Activated CD4-positive, alpha-beta memory T cell treated with anti-CD3 and anti-CD28 coated beads, Interleukin-2, amount 10 ng/mL, durations not matched to agents 7 days and 5 days (primary cell): ENCODE results near the gene COQ8B. TPM values are rescaled to one million over a fixed set of nuclear protein-coding genes. Genes with fewer than 3 reads are reported as not detected.
"Not testable (repeated sequence)": the region's sequence is repeated elsewhere in the genome, so short reads cannot be mapped to it uniquely, and the experiment has no call there.

Experiments used
- CTCF ChIA-PET: fragments of 350-600 bp; sonication (Branson Sonifier 250); formaldehyde crosslinking; loops from one replicate; lab custom pipeline; 2021; ENCODE audit warnings: antibody characterized with exemption, inconsistent platforms; lab: Charles Lee
- POLR2A ChIA-PET: fragments of 350-600 bp; sonication (Branson Sonifier 250); formaldehyde crosslinking; loops from one replicate; lab custom pipeline; 2021; ENCODE audit warnings: antibody characterized with exemption; lab: Charles Lee
- DNase-seq: peaks from one replicate; pipeline ENCODE4 v3.0.0-alpha.2; 2020
- H3K27ac Mint-ChIP-seq: one replicate; pipeline ENCODE4 v1.8.0; 2021; ENCODE audit warnings: mild to moderate bottlenecking, mixed read lengths
- H3K27me3 Mint-ChIP-seq: one replicate; pipeline ENCODE4 v1.8.0; 2021; ENCODE audit warnings: mixed read lengths
- H3K36me3 Mint-ChIP-seq: one replicate; pipeline ENCODE4 v1.8.0; 2021; ENCODE audit warnings: low read depth, mixed read lengths
- H3K4me1 Mint-ChIP-seq: one replicate; pipeline ENCODE4 v1.8.0; 2021; ENCODE audit warnings: mixed read lengths
- H3K4me3 Mint-ChIP-seq: one replicate; pipeline ENCODE4 v1.8.0; 2021; ENCODE audit warnings: mild to moderate bottlenecking, mixed read lengths
- H3K9me3 Mint-ChIP-seq: one replicate; pipeline ENCODE4 v1.8.0; 2021; ENCODE audit warnings: mixed read lengths
- total RNA-seq, 2 experiments: library from RNA; stranded (reverse); gene quantifications; one replicate each; pipeline ENCODE4 v1.2.3, GENCODE V29; 2021

Gene COQ8B
- 10 to 100 TPM; 32.5 to 37.7 TPM for total RNA-seq

- peak; percentile 100 for DNase-seq
- POLR2A ChIA-PET, result interaction anchor here (0.5 to 2.5 kb wide), 8 partner anchors 19 to 90 kb away, joined by 3 to 27 read pairs (median 8); partner anchors contain the start of genes ACTMAP, EGLN2, NUMBL and RAB4B
- no peaks in the 10 kb centered on the region for H3K9me3 Mint-ChIP-seq
- H3K4me3 Mint-ChIP-seq, result peak within 1 kb of the TSS; percentile 90
- peak within 1 kb of the TSS; percentile 87 for H3K27ac Mint-ChIP-seq
- H3K4me1 Mint-ChIP-seq, result peaks cover 71% of the 10 kb centered on the region
- H3K36me3 Mint-ChIP-seq, result peaks cover 15% of the 10 kb centered on the region
- no peaks in the 10 kb centered on the region for H3K27me3 Mint-ChIP-seq
- CTCF ChIA-PET, result interaction anchor here (0.6 to 1.8 kb wide), 5 partner anchors 36 to 664 kb away, joined by 3 to 8 read pairs (median 3); partner anchors contain the start of gene RAB4B
Measured at GRCh38 chr19:40716482-40717324, at the start of gene COQ8B, which contains the start of gene ITPKC. TSS of gene COQ8B (minus strand) at chr19:40716886. CDS start at chr19:40714632, 2,254 bp downstream. TSS of gene ITPKC (plus strand) at chr19:40717112. CDS start at chr19:40717136, 24 bp downstream.

GRCh38 chr19:40766385-40766784, 49.7 kb upstream of the COQ8B start:
- Mint-ChIP-seq H3K36me3 (peaks cover 69% of the 10 kb centered on the region), H3K4me1 (peaks cover 35% of the 10 kb centered on the region)
- H3K9me3 Mint-ChIP-seq, H3K27ac Mint-ChIP-seq, H3K27me3 Mint-ChIP-seq, H3K4me3 Mint-ChIP-seq, DNase-seq: not testable (repeated sequence)
- CTCF ChIA-PET, result interaction anchor here (1.2 kb wide), 1 partner anchor 9 kb away, joined by 3 read pairs; no protein-coding TSS in a partner anchor
- POLR2A ChIA-PET, result interaction anchor here (1.1 to 2.6 kb wide), 4 partner anchors 9 to 16 kb away, joined by 3 to 15 read pairs (median 6); partner anchors contain the start of genes ACTMAP, RAB4B and SNRPA

- no peak overlapping the region for H3K4me3 Mint-ChIP-seq
- H3K27ac Mint-ChIP-seq, result peak overlapping the region; percentile 4
- H3K4me1 Mint-ChIP-seq, result peaks cover 39% of the 10 kb centered on the region
- POLR2A ChIA-PET, result interaction anchor here (1.3 kb wide), 1 partner anchor 10 kb away, joined by 4 read pairs; no protein-coding TSS in a partner anchor
- no peak for DNase-seq
- H3K9me3 Mint-ChIP-seq, result no peaks in the 10 kb centered on the region
- CTCF ChIA-PET, result no interaction called here
- no peaks in the 10 kb centered on the region for H3K27me3 Mint-ChIP-seq
- H3K36me3 Mint-ChIP-seq, result peaks cover 78% of the 10 kb centered on the region
Measured at GRCh38 chr19:40763963-40764362, 47.3 kb upstream of the COQ8B start.

GRCh38 chr19:40763526-40763925, 46.8 kb upstream of the COQ8B start:
- Mint-ChIP-seq H3K27me3 (no peaks in the 10 kb centered on the region), H3K9me3 (no peaks in the 10 kb centered on the region), H3K4me3 (no peak overlapping the region), H3K4me1 (peaks cover 39% of the 10 kb centered on the region), H3K36me3 (peaks cover 76% of the 10 kb centered on the region), H3K27ac (no peak overlapping the region)
- CTCF ChIA-PET, result no interaction called here
- POLR2A ChIA-PET, result interaction anchor here (1.0 to 1.3 kb wide), 2 partner anchors 9 to 14 kb away, joined by 4 read pairs; partner anchors contain the start of gene ACTMAP
- no peak for DNase-seq

GRCh38 chr19:40762754-40763470, 46.2 kb upstream of the COQ8B start:
- Mint-ChIP-seq H3K4me3 (no peak overlapping the region), H3K36me3 (peaks cover 82% of the 10 kb centered on the region), H3K27ac (peak overlapping the region; percentile 34), H3K27me3 (no peaks in the 10 kb centered on the region), H3K4me1 (peaks cover 44% of the 10 kb centered on the region), H3K9me3 (no peaks in the 10 kb centered on the region)
- no peak for DNase-seq
- ChIA-PET CTCF (no interaction called here), POLR2A (interaction anchor here (1.0 to 1.3 kb wide), 2 partner anchors 9 to 13 kb away, joined by 4 read pairs; partner anchors contain the start of gene ACTMAP)

DNA sequence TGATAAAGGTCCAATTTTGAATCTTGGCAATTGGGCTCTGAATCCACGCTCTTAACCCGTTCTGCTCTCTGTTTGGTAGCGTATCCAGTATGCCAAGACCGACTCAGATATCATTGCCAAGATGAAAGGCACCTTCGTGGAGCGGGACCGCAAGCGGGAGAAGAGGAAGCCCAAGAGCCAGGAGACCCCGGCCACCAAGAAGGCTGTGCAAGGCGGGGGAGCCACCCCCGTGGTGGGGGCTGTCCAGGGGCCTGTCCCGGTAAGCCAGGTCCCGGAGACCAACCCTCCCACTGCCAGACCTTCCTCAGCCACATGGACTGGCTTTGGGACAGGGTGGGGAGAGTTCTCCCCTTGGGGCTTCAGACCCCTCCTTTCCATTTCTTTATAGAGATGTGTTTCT, 42.7 kb upstream of the COQ8B start:
- H3K4me3 Mint-ChIP-seq, result no peak overlapping the region
- peaks cover 87% of the 10 kb centered on the region for H3K36me3 Mint-ChIP-seq
- peak overlapping the region; percentile 2 for H3K27ac Mint-ChIP-seq
- POLR2A ChIA-PET, result interaction anchor here (14.2 kb wide), 1 partner anchor 18 kb away, joined by 244 read pairs; the partner anchor contains the start of genes MIA and RAB4B
- CTCF ChIA-PET, result no interaction called here
- H3K4me1 Mint-ChIP-seq, result peaks cover 66% of the 10 kb centered on the region
- H3K27me3 Mint-ChIP-seq, result no peaks in the 10 kb centered on the region
- H3K9me3 Mint-ChIP-seq, result no peaks in the 10 kb centered on the region
- DNase-seq, result no peak

DNA sequence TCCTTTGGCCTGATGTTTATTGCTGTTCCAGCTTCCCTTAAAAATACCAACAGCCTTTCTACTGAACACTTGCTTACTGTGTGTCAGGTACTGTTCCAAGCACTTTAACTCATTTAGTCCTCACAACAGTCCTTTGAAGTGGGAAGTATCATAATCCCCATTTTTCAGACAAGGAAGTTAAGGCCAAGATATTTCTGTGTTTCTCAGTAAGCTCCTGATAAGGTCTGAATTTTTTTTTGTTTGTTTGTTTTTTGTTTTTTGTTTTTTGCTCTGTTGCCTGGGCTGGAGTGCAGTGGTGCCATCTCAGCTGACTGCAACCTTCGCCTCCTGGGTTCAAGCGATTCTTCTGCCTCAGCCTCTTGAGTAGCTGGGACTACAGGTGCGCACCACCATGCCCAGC, 41.8 kb upstream of the COQ8B start:
- H3K9me3 Mint-ChIP-seq, result no peaks in the 10 kb centered on the region
- POLR2A ChIA-PET, result interaction anchor here (1.1 to 14.2 kb wide), 3 partner anchors 8 to 44 kb away, joined by 3 to 244 read pairs (median 15); partner anchors contain the start of genes MIA and RAB4B
- H3K27me3 Mint-ChIP-seq, result no peaks in the 10 kb centered on the region
- H3K36me3 Mint-ChIP-seq, result peaks cover 83% of the 10 kb centered on the region
- no peak overlapping the region for H3K27ac Mint-ChIP-seq
- no peak for DNase-seq
- CTCF ChIA-PET, result interaction anchor here (0.8 to 1.6 kb wide), 2 partner anchors 9 to 48 kb away, joined by 3 read pairs; no protein-coding TSS in a partner anchor
- peaks cover 62% of the 10 kb centered on the region for H3K4me1 Mint-ChIP-seq
- H3K4me3 Mint-ChIP-seq, result no peak overlapping the region

DNA sequence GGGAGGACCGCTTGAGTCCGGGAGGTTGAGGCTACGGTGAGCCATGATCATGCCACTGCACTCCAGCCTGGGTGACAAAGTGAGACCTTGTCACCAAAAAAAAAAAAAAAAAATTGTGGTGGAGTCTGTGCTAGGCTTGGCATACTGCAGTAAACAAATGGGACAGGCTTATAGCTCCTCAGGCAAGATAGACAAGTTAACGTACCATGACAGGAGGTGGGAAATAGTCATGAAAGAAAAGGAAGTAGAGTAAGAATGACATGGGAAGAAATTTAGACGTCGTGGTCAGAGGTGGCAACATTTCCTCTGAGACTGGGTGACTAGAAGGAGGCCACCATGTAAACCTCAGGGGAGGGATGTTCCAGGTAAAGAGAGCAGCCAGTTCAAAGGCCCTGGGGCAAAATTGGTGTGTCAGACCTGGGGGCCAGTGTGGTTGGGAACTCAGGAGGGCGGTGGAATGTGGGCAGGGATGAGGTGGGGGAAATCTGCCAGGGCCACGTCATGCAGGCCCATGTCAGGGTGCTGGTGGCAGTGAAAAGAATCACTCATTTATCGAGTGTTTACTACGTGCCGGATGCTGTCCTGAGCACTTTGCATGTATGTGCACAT, 39.9 kb upstream of the COQ8B start:
- POLR2A ChIA-PET, result interaction anchor here (1.0 to 14.2 kb wide), 5 partner anchors 10 to 49 kb away, joined by 3 to 244 read pairs (median 6); partner anchors contain the start of genes EGLN2, MIA and RAB4B
- peak overlapping the region; percentile 31 for H3K4me3 Mint-ChIP-seq
- no peaks in the 10 kb centered on the region for H3K27me3 Mint-ChIP-seq
- no peaks in the 10 kb centered on the region for H3K9me3 Mint-ChIP-seq
- peak overlapping the region; percentile 75 for H3K27ac Mint-ChIP-seq
- H3K36me3 Mint-ChIP-seq, result peaks cover 76% of the 10 kb centered on the region
- CTCF ChIA-PET, result interaction anchor here (1.2 to 7.8 kb wide), 3 partner anchors 21 to 122 kb away, joined by 4 to 48 read pairs (median 40); partner anchors contain the start of gene RAB4B
- peak; percentile 43 for DNase-seq
- peaks cover 60% of the 10 kb centered on the region for H3K4me1 Mint-ChIP-seq

- POLR2A ChIA-PET, result interaction anchor here (1.0 to 14.2 kb wide), 7 partner anchors 11 to 50 kb away, joined by 3 to 244 read pairs (median 15); partner anchors contain the start of genes COQ8B, EGLN2, ITPKC and MIA
- CTCF ChIA-PET, result interaction anchor here (0.6 to 7.8 kb wide), 5 partner anchors 22 to 678 kb away, joined by 4 to 48 read pairs (median 6); partner anchors contain the start of gene RAB4B
- peak overlapping the region; percentile 75 for H3K27ac Mint-ChIP-seq
Measured at GRCh38 chr19:40755791-40756190, 39.1 kb upstream of the COQ8B start.

GRCh38 chr19:40755248-40755624, 38.5 kb upstream of the COQ8B start:
- no peaks in the 10 kb centered on the region for H3K27me3 Mint-ChIP-seq
- peak overlapping the region; percentile 75 for H3K27ac Mint-ChIP-seq
- H3K36me3 Mint-ChIP-seq, result peaks cover 73% of the 10 kb centered on the region
- no peak for DNase-seq
- no peaks in the 10 kb centered on the region for H3K9me3 Mint-ChIP-seq
- H3K4me3 Mint-ChIP-seq, result peak overlapping the region; percentile 79
- POLR2A ChIA-PET, result interaction anchor here (1.4 to 14.2 kb wide), 5 partner anchors 16 to 51 kb away, joined by 3 to 244 read pairs (median 34); partner anchors contain the start of genes COQ8B, EGLN2, ITPKC and MIA
- peaks cover 54% of the 10 kb centered on the region for H3K4me1 Mint-ChIP-seq
- CTCF ChIA-PET, result interaction anchor here (0.6 to 7.8 kb wide), 5 partner anchors 22 to 679 kb away, joined by 3 to 48 read pairs (median 6); partner anchors contain the start of gene RAB4B

More at GRCh38 chr19:40755791-40756190, 39.1 kb upstream of the COQ8B start:
- H3K4me3 Mint-ChIP-seq, result peak overlapping the region; percentile 79
- H3K27me3 Mint-ChIP-seq, result no peaks in the 10 kb centered on the region
- no peaks in the 10 kb centered on the region for H3K9me3 Mint-ChIP-seq
- H3K4me1 Mint-ChIP-seq, result peaks cover 57% of the 10 kb centered on the region
- peaks cover 76% of the 10 kb centered on the region for H3K36me3 Mint-ChIP-seq
- no peak for DNase-seq

GRCh38 chr19:40754611-40755247, 38.0 kb upstream of the COQ8B start:
- Mint-ChIP-seq H3K4me3 (peak overlapping the region; percentile 79), H3K27ac (peak overlapping the region; percentile 91), H3K27me3 (no peaks in the 10 kb centered on the region), H3K36me3 (peaks cover 74% of the 10 kb centered on the region), H3K4me1 (peaks cover 56% of the 10 kb centered on the region), H3K9me3 (no peaks in the 10 kb centered on the region)
- ChIA-PET CTCF (interaction anchor here (0.8 to 7.8 kb wide), 6 partner anchors 23 to 92 kb away, joined by 3 to 48 read pairs (median 7); partner anchors contain the start of genes EGLN2 and RAB4B), POLR2A (interaction anchor here (1.0 to 14.2 kb wide), 7 partner anchors 9 to 149 kb away, joined by 3 to 244 read pairs (median 17); partner anchors contain the start of genes COQ8B, EGLN2, ITPKC and MIA)
- peak; percentile 56 for DNase-seq
